GM12878 (cell line): Measurements from ENCODE around the gene VGLL4. TPM values are rescaled to one million over a fixed set of nuclear protein-coding genes. Genes with fewer than 3 reads are reported as not detected.

Source experiments
- CBX3 ChIP-seq: fragments of 200-600 bp; sonication (generic); IDR thresholded peaks from 2 replicates; pipeline ENCODE4 v1.6.1; 2016; ENCODE audit warnings: low read depth, borderline replicate concordance
- DPF2 ChIP-seq: fragments of 450-650 bp; IDR thresholded peaks from 2 replicates; pipeline ENCODE4 v1.6.1; 2017; ENCODE audit warnings: mild to moderate bottlenecking
- GABPA ChIP-seq: IDR thresholded peaks from 2 replicates; pipeline ENCODE4 v1.6.1; 2014; ENCODE audit warnings: antibody characterized with exemption, low read depth, mild to moderate bottlenecking, inconsistent platforms
- GATAD2B ChIP-seq: fragments of 450-650 bp; conservative IDR thresholded peaks from 2 replicates; pipeline ENCODE4 v1.6.1; 2017; ENCODE audit warnings: low read depth, mild to moderate bottlenecking, moderate library complexity
- MYB ChIP-seq: fragments of 150-350 bp; IDR thresholded peaks from 2 replicates; pipeline ENCODE4 v1.6.1; 2014; ENCODE audit warnings: mild to moderate bottlenecking, low read depth, low read length, borderline replicate concordance
- PML ChIP-seq: IDR thresholded peaks from 2 replicates; pipeline ENCODE4 v1.6.1; 2012; ENCODE audit warnings: low read length, inconsistent platforms
- RAD21 ChIP-seq: IDR thresholded peaks from 2 replicates; pipeline ENCODE4 v1.6.1; 2011; ENCODE audit warnings: mild to moderate bottlenecking, low read depth, low read length, moderate library complexity; ENCODE audit not compliant: insufficient read depth
- SIN3A ChIP-seq: IDR thresholded peaks from 2 replicates; pipeline ENCODE4 v1.6.1; 2012; ENCODE audit warnings: low read depth, low read length, improper control_type of control experiment
- SIX5 ChIP-seq: IDR thresholded peaks from 2 replicates; pipeline ENCODE4 v1.6.1; 2011; ENCODE audit warnings: mild to moderate bottlenecking, low read depth, low read length, moderate library complexity; ENCODE audit not compliant: severe bottlenecking
- SMAD1 ChIP-seq: fragments of 450-650 bp; IDR thresholded peaks from 2 replicates; pipeline ENCODE4 v1.6.1; 2018; ENCODE audit warnings: mild to moderate bottlenecking, low read depth; ENCODE audit not compliant: partially characterized antibody
- polyA plus RNA-seq, 11 experiments: library from polyadenylated mRNA; depleted of rRNA in 4 of 11; unstranded in 6 of 11; stranded (reverse) in 5 of 11; fragments of >200 nt; fragmentation: Nextera tagmentation in 4 of 11; fragmentation: Illumina TruSeq in 1 of 11; extraction: Ambion mirVana in 4 of 11; extraction: Trizol in 1 of 11; gene quantifications; 1 replicate in 1 of 11; 2 replicates in 10 of 11; pipeline versions ENCODE4 v1.2.1 to v1.2.3, GENCODE V29; 2011 to 2016; ENCODE audit warnings: inconsistent platforms in 2 of 11, missing spikeins in 2 of 11, low read depth in 1 of 11
- total RNA-seq, 4 experiments: library from RNA; depleted of rRNA in 3 of 4; stranded (reverse); fragments of >200 nt in 3 of 4; fragmentation: Illumina TruSeq in 1 of 4; extraction: Trizol in 1 of 4; gene quantifications; 2 replicates each; pipeline versions ENCODE4 v1.2.1 to v1.2.3, GENCODE V29; 2013 to 2021
- TF ChIP-seq, protein P1 (sequence below): fragments of 450-650 bp; IDR thresholded peaks from 2 replicates; pipeline ENCODE4 v1.6.1; 2017; ENCODE audit warnings: mild to moderate bottlenecking, moderate library complexity
- TF ChIP-seq, protein P2 (sequence below): IDR thresholded peaks from 2 replicates; pipeline ENCODE4 v1.6.1; 2012; ENCODE audit warnings: mild to moderate bottlenecking, low read depth, low read length
- TF ChIP-seq, protein P3 (sequence below): fragments of 450-650 bp; IDR thresholded peaks from 2 replicates; pipeline ENCODE4 v1.6.1; 2017; ENCODE audit warnings: mild to moderate bottlenecking, low read depth, inconsistent platforms; ENCODE audit not compliant: poor library complexity, severe bottlenecking
- TF ChIP-seq, protein P4 (sequence below): fragments of 450-650 bp; IDR thresholded peaks from 2 replicates; pipeline ENCODE4 v1.6.1; 2016; ENCODE audit warnings: mild to moderate bottlenecking, moderate library complexity, borderline replicate concordance

The VGLL4 gene
- total and polyA plus RNA-seq, 10 of the 15 experiments (the other 5 are each of a cell fraction or from before 2014, with no cell fraction given) = 0.44 to 38.1 (median 16.1) TPM

DNA sequence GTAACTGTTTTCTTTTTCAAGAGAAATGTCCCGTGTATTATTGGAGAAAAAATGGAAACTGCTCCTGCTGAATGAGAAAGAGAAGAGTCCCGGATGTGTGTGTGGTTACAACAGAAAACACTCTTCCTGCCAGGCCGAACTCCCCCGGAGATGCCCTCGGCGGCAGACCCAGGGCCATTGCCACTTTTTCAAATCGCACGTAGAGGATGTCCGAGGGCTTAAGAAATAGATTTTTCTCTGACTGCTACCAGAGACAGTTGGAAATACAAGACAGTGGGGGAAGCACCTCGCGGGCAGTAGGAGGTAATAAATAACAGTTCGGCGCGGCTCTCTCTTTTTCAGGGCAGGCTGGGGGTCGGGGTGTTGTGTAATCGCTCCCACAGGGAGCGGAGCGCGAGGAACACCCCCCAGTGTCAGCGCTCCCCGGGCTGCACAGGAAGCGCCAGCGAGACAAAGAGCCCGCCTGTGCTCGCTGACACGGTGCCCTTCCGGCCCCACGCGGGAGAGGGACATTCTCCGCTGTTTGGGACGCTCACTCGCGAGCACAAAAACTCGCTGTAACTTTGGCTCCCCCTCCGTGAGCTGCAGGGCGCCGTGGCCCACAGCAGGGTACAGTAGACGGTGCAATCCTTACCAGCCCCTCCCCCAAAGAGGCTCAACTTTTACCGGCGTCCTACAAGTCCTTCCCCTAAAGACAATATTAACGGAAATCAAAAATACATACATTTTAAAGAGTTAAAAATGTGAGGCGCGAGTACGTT lies 1.1 kb downstream of the VGLL4 start (continued):
- TF ChIP-seq, protein P1, sequence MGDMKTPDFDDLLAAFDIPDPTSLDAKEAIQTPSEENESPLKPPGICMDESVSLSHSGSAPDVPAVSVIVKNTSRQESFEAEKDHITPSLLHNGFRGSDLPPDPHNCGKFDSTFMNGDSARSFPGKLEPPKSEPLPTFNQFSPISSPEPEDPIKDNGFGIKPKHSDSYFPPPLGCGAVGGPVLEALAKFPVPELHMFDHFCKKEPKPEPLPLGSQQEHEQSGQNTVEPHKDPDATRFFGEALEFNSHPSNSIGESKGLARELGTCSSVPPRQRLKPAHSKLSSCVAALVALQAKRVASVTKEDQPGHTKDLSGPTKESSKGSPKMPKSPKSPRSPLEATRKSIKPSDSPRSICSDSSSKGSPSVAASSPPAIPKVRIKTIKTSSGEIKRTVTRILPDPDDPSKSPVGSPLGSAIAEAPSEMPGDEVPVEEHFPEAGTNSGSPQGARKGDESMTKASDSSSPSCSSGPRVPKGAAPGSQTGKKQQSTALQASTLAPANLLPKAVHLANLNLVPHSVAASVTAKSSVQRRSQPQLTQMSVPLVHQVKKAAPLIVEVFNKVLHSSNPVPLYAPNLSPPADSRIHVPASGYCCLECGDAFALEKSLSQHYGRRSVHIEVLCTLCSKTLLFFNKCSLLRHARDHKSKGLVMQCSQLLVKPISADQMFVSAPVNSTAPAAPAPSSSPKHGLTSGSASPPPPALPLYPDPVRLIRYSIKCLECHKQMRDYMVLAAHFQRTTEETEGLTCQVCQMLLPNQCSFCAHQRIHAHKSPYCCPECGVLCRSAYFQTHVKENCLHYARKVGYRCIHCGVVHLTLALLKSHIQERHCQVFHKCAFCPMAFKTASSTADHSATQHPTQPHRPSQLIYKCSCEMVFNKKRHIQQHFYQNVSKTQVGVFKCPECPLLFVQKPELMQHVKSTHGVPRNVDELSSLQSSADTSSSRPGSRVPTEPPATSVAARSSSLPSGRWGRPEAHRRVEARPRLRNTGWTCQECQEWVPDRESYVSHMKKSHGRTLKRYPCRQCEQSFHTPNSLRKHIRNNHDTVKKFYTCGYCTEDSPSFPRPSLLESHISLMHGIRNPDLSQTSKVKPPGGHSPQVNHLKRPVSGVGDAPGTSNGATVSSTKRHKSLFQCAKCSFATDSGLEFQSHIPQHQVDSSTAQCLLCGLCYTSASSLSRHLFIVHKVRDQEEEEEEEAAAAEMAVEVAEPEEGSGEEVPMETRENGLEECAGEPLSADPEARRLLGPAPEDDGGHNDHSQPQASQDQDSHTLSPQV = no peak
- TF ChIP-seq, protein P2, sequence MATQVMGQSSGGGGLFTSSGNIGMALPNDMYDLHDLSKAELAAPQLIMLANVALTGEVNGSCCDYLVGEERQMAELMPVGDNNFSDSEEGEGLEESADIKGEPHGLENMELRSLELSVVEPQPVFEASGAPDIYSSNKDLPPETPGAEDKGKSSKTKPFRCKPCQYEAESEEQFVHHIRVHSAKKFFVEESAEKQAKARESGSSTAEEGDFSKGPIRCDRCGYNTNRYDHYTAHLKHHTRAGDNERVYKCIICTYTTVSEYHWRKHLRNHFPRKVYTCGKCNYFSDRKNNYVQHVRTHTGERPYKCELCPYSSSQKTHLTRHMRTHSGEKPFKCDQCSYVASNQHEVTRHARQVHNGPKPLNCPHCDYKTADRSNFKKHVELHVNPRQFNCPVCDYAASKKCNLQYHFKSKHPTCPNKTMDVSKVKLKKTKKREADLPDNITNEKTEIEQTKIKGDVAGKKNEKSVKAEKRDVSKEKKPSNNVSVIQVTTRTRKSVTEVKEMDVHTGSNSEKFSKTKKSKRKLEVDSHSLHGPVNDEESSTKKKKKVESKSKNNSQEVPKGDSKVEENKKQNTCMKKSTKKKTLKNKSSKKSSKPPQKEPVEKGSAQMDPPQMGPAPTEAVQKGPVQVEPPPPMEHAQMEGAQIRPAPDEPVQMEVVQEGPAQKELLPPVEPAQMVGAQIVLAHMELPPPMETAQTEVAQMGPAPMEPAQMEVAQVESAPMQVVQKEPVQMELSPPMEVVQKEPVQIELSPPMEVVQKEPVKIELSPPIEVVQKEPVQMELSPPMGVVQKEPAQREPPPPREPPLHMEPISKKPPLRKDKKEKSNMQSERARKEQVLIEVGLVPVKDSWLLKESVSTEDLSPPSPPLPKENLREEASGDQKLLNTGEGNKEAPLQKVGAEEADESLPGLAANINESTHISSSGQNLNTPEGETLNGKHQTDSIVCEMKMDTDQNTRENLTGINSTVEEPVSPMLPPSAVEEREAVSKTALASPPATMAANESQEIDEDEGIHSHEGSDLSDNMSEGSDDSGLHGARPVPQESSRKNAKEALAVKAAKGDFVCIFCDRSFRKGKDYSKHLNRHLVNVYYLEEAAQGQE = no peak
- TF ChIP-seq PML = 0 out of 2 replicates have a peak, but pooled peaks have one; percentile 47
- peak; percentile 80 for TF ChIP-seq GABPA
- TF ChIP-seq MYB = no peak
- TF ChIP-seq, protein P3, sequence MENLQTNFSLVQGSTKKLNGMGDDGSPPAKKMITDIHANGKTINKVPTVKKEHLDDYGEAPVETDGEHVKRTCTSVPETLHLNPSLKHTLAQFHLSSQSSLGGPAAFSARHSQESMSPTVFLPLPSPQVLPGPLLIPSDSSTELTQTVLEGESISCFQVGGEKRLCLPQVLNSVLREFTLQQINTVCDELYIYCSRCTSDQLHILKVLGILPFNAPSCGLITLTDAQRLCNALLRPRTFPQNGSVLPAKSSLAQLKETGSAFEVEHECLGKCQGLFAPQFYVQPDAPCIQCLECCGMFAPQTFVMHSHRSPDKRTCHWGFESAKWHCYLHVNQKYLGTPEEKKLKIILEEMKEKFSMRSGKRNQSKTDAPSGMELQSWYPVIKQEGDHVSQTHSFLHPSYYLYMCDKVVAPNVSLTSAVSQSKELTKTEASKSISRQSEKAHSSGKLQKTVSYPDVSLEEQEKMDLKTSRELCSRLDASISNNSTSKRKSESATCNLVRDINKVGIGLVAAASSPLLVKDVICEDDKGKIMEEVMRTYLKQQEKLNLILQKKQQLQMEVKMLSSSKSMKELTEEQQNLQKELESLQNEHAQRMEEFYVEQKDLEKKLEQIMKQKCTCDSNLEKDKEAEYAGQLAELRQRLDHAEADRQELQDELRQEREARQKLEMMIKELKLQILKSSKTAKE = peak; percentile 16
- peak; percentile 98 for TF ChIP-seq GATAD2B
- no peak for TF ChIP-seq CBX3
- peak; percentile 69 for TF ChIP-seq DPF2
- TF ChIP-seq, protein P4, sequence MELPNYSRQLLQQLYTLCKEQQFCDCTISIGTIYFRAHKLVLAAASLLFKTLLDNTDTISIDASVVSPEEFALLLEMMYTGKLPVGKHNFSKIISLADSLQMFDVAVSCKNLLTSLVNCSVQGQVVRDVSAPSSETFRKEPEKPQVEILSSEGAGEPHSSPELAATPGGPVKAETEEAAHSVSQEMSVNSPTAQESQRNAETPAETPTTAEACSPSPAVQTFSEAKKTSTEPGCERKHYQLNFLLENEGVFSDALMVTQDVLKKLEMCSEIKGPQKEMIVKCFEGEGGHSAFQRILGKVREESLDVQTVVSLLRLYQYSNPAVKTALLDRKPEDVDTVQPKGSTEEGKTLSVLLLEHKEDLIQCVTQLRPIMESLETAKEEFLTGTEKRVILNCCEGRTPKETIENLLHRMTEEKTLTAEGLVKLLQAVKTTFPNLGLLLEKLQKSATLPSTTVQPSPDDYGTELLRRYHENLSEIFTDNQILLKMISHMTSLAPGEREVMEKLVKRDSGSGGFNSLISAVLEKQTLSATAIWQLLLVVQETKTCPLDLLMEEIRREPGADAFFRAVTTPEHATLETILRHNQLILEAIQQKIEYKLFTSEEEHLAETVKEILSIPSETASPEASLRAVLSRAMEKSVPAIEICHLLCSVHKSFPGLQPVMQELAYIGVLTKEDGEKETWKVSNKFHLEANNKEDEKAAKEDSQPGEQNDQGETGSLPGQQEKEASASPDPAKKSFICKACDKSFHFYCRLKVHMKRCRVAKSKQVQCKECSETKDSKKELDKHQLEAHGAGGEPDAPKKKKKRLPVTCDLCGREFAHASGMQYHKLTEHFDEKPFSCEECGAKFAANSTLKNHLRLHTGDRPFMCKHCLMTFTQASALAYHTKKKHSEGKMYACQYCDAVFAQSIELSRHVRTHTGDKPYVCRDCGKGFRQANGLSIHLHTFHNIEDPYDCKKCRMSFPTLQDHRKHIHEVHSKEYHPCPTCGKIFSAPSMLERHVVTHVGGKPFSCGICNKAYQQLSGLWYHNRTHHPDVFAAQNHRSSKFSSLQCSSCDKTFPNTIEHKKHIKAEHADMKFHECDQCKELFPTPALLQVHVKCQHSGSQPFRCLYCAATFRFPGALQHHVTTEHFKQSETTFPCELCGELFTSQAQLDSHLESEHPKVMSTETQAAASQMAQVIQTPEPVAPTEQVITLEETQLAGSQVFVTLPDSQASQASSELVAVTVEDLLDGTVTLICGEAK = peak; percentile 81
- TF ChIP-seq SIN3A = peak; percentile 55
- 0 out of 2 replicates have a peak, but pooled peaks have one; percentile 13 for TF ChIP-seq RAD21
- TF ChIP-seq SMAD1 = peak; percentile 54
- no peak for TF ChIP-seq SIX5
